Trophoblast cell (in vitro differentiated cells and primary cell): ENCODE data around the gene DOCK8.
A peak's percentile ranks its signal among the peaks of the same experiment; 100 is the strongest.

Experiments used
- DNase-seq, 2 donors: peaks; one replicate each; pipeline ENCODE4 v3.0.0-alpha.2; 2016
- H2AFZ ChIP-seq: 2 replicates; pipeline ENCODE4 v1.6.1; 2013; ENCODE audit warnings: low read length, moderate library complexity, mild to moderate bottlenecking; ENCODE audit not compliant: insufficient read depth, poor library complexity
- H2AK5ac ChIP-seq: 2 replicates; pipeline ENCODE4 v1.6.1; 2013; ENCODE audit warnings: mild to moderate bottlenecking, low read length
- H2BK120ac ChIP-seq: 2 replicates; pipeline ENCODE4 v1.6.1; 2013; ENCODE audit warnings: low read length, mild to moderate bottlenecking, moderate library complexity; ENCODE audit not compliant: insufficient read depth, poor library complexity
- H2BK12ac ChIP-seq: 2 replicates; pipeline ENCODE4 v1.6.1; 2013; ENCODE audit warnings: mild to moderate bottlenecking, low read length, moderate library complexity
- H2BK5ac ChIP-seq: 2 replicates; pipeline ENCODE4 v1.6.1; 2013; ENCODE audit warnings: low read length, low read depth, moderate library complexity, mild to moderate bottlenecking; ENCODE audit not compliant: poor library complexity
- H3K14ac ChIP-seq: 2 replicates; pipeline ENCODE4 v1.6.1; 2013; ENCODE audit warnings: mild to moderate bottlenecking, low read length
- H3K18ac ChIP-seq: 2 replicates; pipeline ENCODE4 v1.6.1; 2013; ENCODE audit warnings: mild to moderate bottlenecking, low read length
- H3K23ac ChIP-seq: 2 replicates; pipeline ENCODE4 v1.6.1; 2013; ENCODE audit warnings: low read length
- H3K27ac ChIP-seq: 2 replicates; pipeline ENCODE4 v1.5.1; 2013; ENCODE audit warnings: low read depth, mild to moderate bottlenecking, inconsistent platforms, low read length, moderate library complexity
- H3K27me3 ChIP-seq: 2 replicates; pipeline ENCODE4 v1.6.1; 2013; ENCODE audit warnings: inconsistent platforms, mild to moderate bottlenecking, low read length, moderate library complexity; ENCODE audit not compliant: insufficient read depth
- H3K36me3 ChIP-seq, 2 experiments: 1 replicate in 1 of 2; 2 replicates in 1 of 2; pipeline ENCODE4 v1.6.1; 2013; ENCODE audit warnings: low read length in 2 of 2, mild to moderate bottlenecking in 2 of 2, moderate library complexity in 1 of 2; ENCODE audit not compliant: insufficient read depth in 2 of 2, control insufficient read depth in 1 of 2
- H3K4ac ChIP-seq: 2 replicates; pipeline ENCODE4 v1.6.1; 2013; ENCODE audit warnings: low read depth, mild to moderate bottlenecking, low read length, moderate library complexity
- H3K4me1 ChIP-seq, 2 experiments: 1 replicate in 1 of 2; 2 replicates in 1 of 2; pipeline ENCODE4 v1.6.1; 2013; ENCODE audit warnings: low read length in 2 of 2, mild to moderate bottlenecking in 2 of 2, moderate library complexity in 1 of 2; ENCODE audit not compliant: insufficient read depth in 2 of 2, control insufficient read depth in 1 of 2
- H3K4me2 ChIP-seq: 2 replicates; pipeline ENCODE4 v1.6.1; 2013; ENCODE audit warnings: inconsistent platforms, mild to moderate bottlenecking, low read length, moderate library complexity
- H3K4me3 ChIP-seq: 2 replicates; pipeline ENCODE4 v1.5.1; 2013; ENCODE audit warnings: mild to moderate bottlenecking, low read depth, low read length, inconsistent platforms
- H3K79me1 ChIP-seq: one replicate; pipeline ENCODE4 v1.6.1; 2013; ENCODE audit warnings: low read length
- H3K79me2 ChIP-seq: 2 replicates; pipeline ENCODE4 v1.6.1; 2013; ENCODE audit warnings: low read length, mild to moderate bottlenecking; ENCODE audit not compliant: control insufficient read depth, insufficient read depth, poor library complexity
- H3K9ac ChIP-seq: 2 replicates; pipeline ENCODE4 v1.6.1; 2013; ENCODE audit warnings: mild to moderate bottlenecking, low read length
- H3K9me3 ChIP-seq: 2 replicates; pipeline ENCODE4 v1.6.1; 2013; ENCODE audit warnings: low read depth, mild to moderate bottlenecking, control low read depth, inconsistent platforms, low read length; ENCODE audit not compliant: insufficient read depth
- H4K12ac ChIP-seq: 2 replicates; pipeline ENCODE4 v1.6.1; 2013; ENCODE audit warnings: low read depth, mild to moderate bottlenecking, low read length, moderate library complexity
- H4K8ac ChIP-seq: 2 replicates; pipeline ENCODE4 v1.6.1; 2013; ENCODE audit warnings: low read depth, mild to moderate bottlenecking, low read length, moderate library complexity
- H4K91ac ChIP-seq: one replicate; pipeline ENCODE4 v1.6.1; 2013; ENCODE audit warnings: low read depth, mild to moderate bottlenecking, low read length, moderate library complexity
- WGBS: extraction: QIAGEN DNeasy Blood & Tissue Kit; methylation state at CpG from one replicate; pipeline ENCODE4 v1.1.7; 2013; ENCODE audit warnings: missing lambda C conversion rate; ENCODE audit not compliant: insufficient read length, insufficient coverage; ENCODE audit errors: extremely low coverage; 5-methylcytosine and 5-hydroxymethylcytosine counted together

Gene DOCK8

GRCh38 chr9:363274-363612, 148.6 kb downstream of the DOCK8 start:
- no peak overlapping the region for H3K23ac ChIP-seq
- no peaks in the 10 kb centered on the region for H3K79me1 ChIP-seq
- H3K27ac ChIP-seq: no peak overlapping the region
- H3K27me3 ChIP-seq: no peaks in the 10 kb centered on the region
- H3K4me2 ChIP-seq: no peak overlapping the region
- H3K9me3 ChIP-seq: no peaks in the 10 kb centered on the region
- DNase-seq: no peak
- H2BK12ac ChIP-seq: no peak overlapping the region
- H3K9ac ChIP-seq: no peak overlapping the region
- H4K91ac ChIP-seq: no peak overlapping the region
- no peak overlapping the region for H2AFZ ChIP-seq
- no peak overlapping the region for H2AK5ac ChIP-seq
- no peak overlapping the region for H2BK120ac ChIP-seq
- H3K79me2 ChIP-seq: no peaks in the 10 kb centered on the region
- WGBS: no CpG with 5 or more reads among the region's 5 CpGs
- H3K4ac ChIP-seq: no peak overlapping the region
- H3K36me3 ChIP-seq: no peaks in the 10 kb centered on the region
- no peak overlapping the region for H4K12ac ChIP-seq
- no peak overlapping the region for H2BK5ac ChIP-seq
- no peak overlapping the region for H4K8ac ChIP-seq
- no peak overlapping the region for H3K4me3 ChIP-seq
- H3K4me1 ChIP-seq: peaks cover 2 to 5% of the 10 kb centered on the region in 2 experiments
- H3K14ac ChIP-seq: no peak overlapping the region
- no peak overlapping the region for H3K18ac ChIP-seq

- Histone ChIP-seq H3K79me1 (no peaks in the 10 kb centered on the region), H3K4me3 (no peak overlapping the region), H3K27ac (no peak overlapping the region), H3K9me3 (no peaks in the 10 kb centered on the region), H3K14ac (no peak overlapping the region), H3K18ac (no peak overlapping the region), H4K8ac (no peak overlapping the region), H2BK120ac (no peak overlapping the region), H3K23ac (no peak overlapping the region), H3K4me1 (peaks cover 2 to 5% of the 10 kb centered on the region in 2 experiments), H2BK5ac (no peak overlapping the region), H2AFZ (no peak overlapping the region), H4K91ac (no peak overlapping the region), H3K9ac (no peak overlapping the region), H3K79me2 (no peaks in the 10 kb centered on the region), H3K4me2 (no peak overlapping the region), H3K27me3 (no peaks in the 10 kb centered on the region), H2BK12ac (no peak overlapping the region), H3K36me3 (no peaks in the 10 kb centered on the region), H2AK5ac (no peak overlapping the region), H4K12ac (no peak overlapping the region), H3K4ac (no peak overlapping the region)
- WGBS: no CpG with 5 or more reads among the region's 2 CpGs
- DNase-seq: no peak
These were observed 150.8 kb downstream of the DOCK8 start for GRCh38 chr9:365436-365835.

DNA sequence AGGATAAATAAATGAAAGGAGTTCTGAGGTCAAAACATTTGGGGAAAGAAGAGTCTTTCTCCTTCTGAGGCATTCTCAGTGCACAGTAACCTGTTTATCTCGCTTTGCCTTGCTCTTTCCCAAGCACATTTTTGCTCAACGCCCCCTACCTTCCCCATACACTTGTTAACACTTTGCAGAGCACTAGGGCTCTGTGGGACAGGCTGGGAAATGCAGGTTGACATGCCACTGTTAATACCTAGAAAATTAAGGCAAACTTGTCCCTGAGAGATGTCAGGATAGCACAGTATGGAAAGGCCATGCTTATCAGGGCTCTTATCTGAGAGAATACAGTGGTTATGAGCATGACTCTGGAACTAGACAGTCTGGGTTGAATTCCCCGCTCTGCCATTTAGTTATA, 152.0 kb downstream of the DOCK8 start:
- DNase-seq: peak; percentile 57 to 80

DNA sequence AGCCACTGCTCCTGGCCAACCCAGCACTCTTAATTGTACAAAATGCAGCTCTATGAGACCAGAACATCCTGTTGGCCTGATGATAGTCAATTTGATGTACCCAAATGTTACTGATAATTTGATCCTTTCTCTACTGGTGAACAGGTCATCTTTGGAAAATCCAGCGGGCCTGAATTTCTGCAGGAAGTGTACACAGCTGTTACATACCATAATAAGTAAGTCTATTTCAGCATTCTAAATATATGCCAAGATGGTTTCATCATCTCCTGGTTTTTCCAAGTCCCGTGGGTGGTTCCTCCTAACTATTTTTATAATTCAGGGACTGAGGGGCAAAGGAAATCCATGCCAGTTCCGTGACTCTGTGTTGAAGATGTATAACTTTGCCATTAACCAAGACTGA, 155.4 kb downstream of the DOCK8 start:
- H3K4me1 ChIP-seq: peaks cover 2 to 5% of the 10 kb centered on the region in 2 experiments
- WGBS: no CpG with 5 or more reads among the region's 3 CpGs
- no peaks in the 10 kb centered on the region for H3K79me2 ChIP-seq
- H2AK5ac ChIP-seq: no peak overlapping the region
- no peak overlapping the region for H4K91ac ChIP-seq
- no peak overlapping the region for H3K23ac ChIP-seq
- H3K36me3 ChIP-seq: no peaks in the 10 kb centered on the region
- no peaks in the 10 kb centered on the region for H3K27me3 ChIP-seq
- no peak overlapping the region for H2BK12ac ChIP-seq
- H3K79me1 ChIP-seq: no peaks in the 10 kb centered on the region
- no peak overlapping the region for H2AFZ ChIP-seq
- no peak overlapping the region for H3K4ac ChIP-seq
- H3K4me2 ChIP-seq: no peak overlapping the region
- no peak overlapping the region for H3K27ac ChIP-seq
- H4K12ac ChIP-seq: no peak overlapping the region
- no peak overlapping the region for H3K14ac ChIP-seq
- H3K9me3 ChIP-seq: no peaks in the 10 kb centered on the region
- no peak for DNase-seq
- H2BK5ac ChIP-seq: no peak overlapping the region
- no peak overlapping the region for H4K8ac ChIP-seq
- no peak overlapping the region for H3K9ac ChIP-seq
- no peak overlapping the region for H3K4me3 ChIP-seq
- H3K18ac ChIP-seq: no peak overlapping the region
- H2BK120ac ChIP-seq: no peak overlapping the region

More for the DNA sequence above, 152.0 kb downstream of the DOCK8 start:
- Histone ChIP-seq H3K27me3 (no peaks in the 10 kb centered on the region), H3K9ac (no peak overlapping the region), H3K4ac (no peak overlapping the region), H3K36me3 (no peaks in the 10 kb centered on the region), H2BK120ac (no peak overlapping the region), H3K27ac (no peak overlapping the region), H4K12ac (no peak overlapping the region), H3K14ac (no peak overlapping the region), H2AK5ac (no peak overlapping the region), H3K9me3 (no peaks in the 10 kb centered on the region), H3K4me3 (no peak overlapping the region), H3K79me2 (no peaks in the 10 kb centered on the region), H4K91ac (no peak overlapping the region), H3K4me1 (peaks cover 2 to 5% of the 10 kb centered on the region in 2 experiments), H3K23ac (no peak overlapping the region), H2BK5ac (no peak overlapping the region), H3K79me1 (no peaks in the 10 kb centered on the region), H2BK12ac (no peak overlapping the region), H3K18ac (no peak overlapping the region), H2AFZ (no peak overlapping the region), H3K4me2 (no peak overlapping the region), H4K8ac (no peak overlapping the region)
- WGBS: no CpG with 5 or more reads among the region's 3 CpGs
